A673 (cell line): Measurements from ENCODE around the gene YEATS2. TPM values are rescaled to one million over a fixed set of nuclear protein-coding genes. Genes with fewer than 3 reads are reported as not detected.
"Not testable (repeated sequence)": the region's sequence is repeated elsewhere in the genome, so short reads cannot be mapped to it uniquely, and the experiment has no call there.

ENCODE experiments used
- BruUV-seq: library from RNA; stranded (reverse); fragments of 400-500 nt; replicated peaks from 2 replicates; lab custom pipeline; 2021; lab: Mats Ljungman, UMichigan
- CTCF ChIA-PET: fragments of 300-600 bp; sonication (Branson Sonifier 250); formaldehyde crosslinking; loops from one replicate; lab custom pipeline; 2022; ENCODE audit warnings: antibody characterized with exemption; lab: Charles Lee
- POLR2A ChIA-PET: fragments of 300-600 bp; sonication (Branson Sonifier 250); formaldehyde crosslinking; loops from one replicate; lab custom pipeline; 2022; ENCODE audit warnings: antibody characterized with exemption; ENCODE audit not compliant: low non-redundant PET; lab: Charles Lee
- DNase-seq: peaks from one replicate; pipeline ENCODE4 v3.0.0-alpha.2; 2015; ENCODE audit warnings: low spot score
- H3K27ac ChIP-seq: fragments of 200-600 bp; sonication (generic); 2 replicates; pipeline ENCODE4 v1.5.1; 2016; ENCODE audit warnings: mixed run types, low read depth, mild to moderate bottlenecking, mixed read lengths, antibody characterized with exemption, low read length; ENCODE audit not compliant: poor library complexity, severe bottlenecking
- H3K27me3 ChIP-seq: fragments of 200-600 bp; sonication (generic); replicated peaks from 2 replicates; pipeline ENCODE4 v1.6.1; 2017; ENCODE audit warnings: mixed run types, low read depth, mild to moderate bottlenecking, mixed read lengths, antibody characterized with exemption, low read length; ENCODE audit not compliant: insufficient read depth, poor library complexity
- H3K36me3 ChIP-seq: fragments of 200-600 bp; sonication (generic); 2 replicates; pipeline ENCODE4 v1.6.1; 2016; ENCODE audit warnings: mixed run types, mild to moderate bottlenecking, mixed read lengths, antibody characterized with exemption, low read length; ENCODE audit not compliant: insufficient read depth, poor library complexity, severe bottlenecking
- H3K4me1 ChIP-seq: fragments of 200-600 bp; sonication (generic); 2 replicates; pipeline ENCODE4 v1.6.1; 2017; ENCODE audit warnings: mixed run types, mild to moderate bottlenecking, mixed read lengths, antibody characterized with exemption, low read length; ENCODE audit not compliant: insufficient read depth, poor library complexity, severe bottlenecking
- H3K4me3 ChIP-seq: fragments of 200-600 bp; sonication (generic); 2 replicates; pipeline ENCODE4 v1.5.1; 2016; ENCODE audit warnings: low read depth, mixed run types, mild to moderate bottlenecking, mixed read lengths, low read length; ENCODE audit not compliant: poor library complexity, severe bottlenecking
- H3K9me3 ChIP-seq: fragments of 200-600 bp; sonication (generic); 2 replicates; pipeline ENCODE4 v1.6.1; 2016; ENCODE audit warnings: mixed run types, low read depth, mild to moderate bottlenecking, mixed read lengths, antibody characterized with exemption, low read length; ENCODE audit not compliant: poor library complexity, severe bottlenecking
- EZH2 ChIP-seq: fragments of 200-600 bp; sonication (generic); IDR thresholded peaks from 2 replicates; pipeline ENCODE4 v1.6.1; 2017; ENCODE audit warnings: borderline replicate concordance, low read depth, mild to moderate bottlenecking, mixed read lengths, antibody characterized with exemption, low read length; ENCODE audit not compliant: poor library complexity, severe bottlenecking
- intact Hi-C: fragments of 100-400 bp; cut with micrococcal nuclease; formaldehyde crosslinking; loops from one replicate; pipeline ENCODE4 v1.10.0; 2022; ENCODE audit not compliant: unreplicated experiment
- total RNA-seq: library from RNA; stranded (reverse); gene quantifications from 2 replicates; pipeline ENCODE4 v1.2.3, GENCODE V29; 2021
- TF ChIP-seq, protein P1 (sequence below): fragments of 300-800, 200-600 bp; sonication (generic); conservative IDR thresholded peaks from 2 replicates; pipeline ENCODE4 v1.5.1; 2017; ENCODE audit warnings: low read depth, mild to moderate bottlenecking, antibody characterized with exemption, low read length, moderate library complexity, mixed read lengths

YEATS2 gene
- total RNA-seq, 1 experiment from 2014 or later = 40.7 TPM

DNA sequence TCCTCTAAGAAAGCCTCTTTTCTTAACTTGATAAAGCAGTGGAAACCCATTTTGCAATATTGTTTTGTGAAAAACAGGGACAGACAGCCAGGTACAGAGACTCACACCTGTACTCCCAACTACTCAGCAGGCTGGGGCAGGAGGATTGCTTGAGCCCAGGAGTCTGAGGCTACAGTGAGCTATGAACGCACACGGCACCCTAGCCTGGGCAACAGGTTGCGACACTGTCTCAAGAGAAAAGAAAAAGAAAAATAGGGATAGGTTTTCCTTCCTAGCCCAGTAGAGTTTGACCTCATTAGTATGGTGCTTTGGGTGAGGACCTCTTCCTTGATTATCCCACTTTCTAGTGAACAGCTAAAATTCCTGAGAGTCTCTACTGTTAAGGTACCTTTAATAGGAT lies 17.5 kb upstream of the YEATS2 start:
- no peak overlapping the region for H3K27ac ChIP-seq
- TF ChIP-seq, protein P1, sequence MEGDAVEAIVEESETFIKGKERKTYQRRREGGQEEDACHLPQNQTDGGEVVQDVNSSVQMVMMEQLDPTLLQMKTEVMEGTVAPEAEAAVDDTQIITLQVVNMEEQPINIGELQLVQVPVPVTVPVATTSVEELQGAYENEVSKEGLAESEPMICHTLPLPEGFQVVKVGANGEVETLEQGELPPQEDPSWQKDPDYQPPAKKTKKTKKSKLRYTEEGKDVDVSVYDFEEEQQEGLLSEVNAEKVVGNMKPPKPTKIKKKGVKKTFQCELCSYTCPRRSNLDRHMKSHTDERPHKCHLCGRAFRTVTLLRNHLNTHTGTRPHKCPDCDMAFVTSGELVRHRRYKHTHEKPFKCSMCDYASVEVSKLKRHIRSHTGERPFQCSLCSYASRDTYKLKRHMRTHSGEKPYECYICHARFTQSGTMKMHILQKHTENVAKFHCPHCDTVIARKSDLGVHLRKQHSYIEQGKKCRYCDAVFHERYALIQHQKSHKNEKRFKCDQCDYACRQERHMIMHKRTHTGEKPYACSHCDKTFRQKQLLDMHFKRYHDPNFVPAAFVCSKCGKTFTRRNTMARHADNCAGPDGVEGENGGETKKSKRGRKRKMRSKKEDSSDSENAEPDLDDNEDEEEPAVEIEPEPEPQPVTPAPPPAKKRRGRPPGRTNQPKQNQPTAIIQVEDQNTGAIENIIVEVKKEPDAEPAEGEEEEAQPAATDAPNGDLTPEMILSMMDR = no peak
- no peak for TF ChIP-seq EZH2
- ChIA-PET CTCF (no interaction called here), POLR2A (no interaction called here)
- H3K27me3 ChIP-seq = no peaks in the 10 kb centered on the region
- H3K36me3 ChIP-seq = no peaks in the 10 kb centered on the region
- intact Hi-C loops = no loop called here
- no TSS peak for BruUV-seq
- no peaks in the 10 kb centered on the region for H3K4me1 ChIP-seq
- DNase-seq = no peak
- no peaks in the 10 kb centered on the region for H3K9me3 ChIP-seq
- no peak overlapping the region for H3K4me3 ChIP-seq

DNA sequence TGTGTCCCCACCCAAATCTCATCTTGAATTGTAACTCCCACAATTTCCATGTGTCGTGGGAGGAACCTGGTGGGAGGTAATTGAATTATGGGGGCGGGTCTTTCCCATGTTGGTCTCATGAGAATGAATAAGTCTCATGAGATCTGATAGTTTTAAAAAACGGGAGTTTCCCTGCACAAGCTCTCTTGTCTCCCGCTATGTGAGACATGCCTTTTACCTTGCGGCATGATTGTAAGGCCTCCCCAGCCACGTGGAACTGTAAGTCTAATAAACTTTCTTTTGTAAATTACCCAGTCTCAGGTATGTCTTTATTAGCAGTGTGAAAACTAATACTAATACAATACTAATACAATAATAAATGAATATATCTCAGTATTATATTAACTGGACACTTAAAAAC lies 9.9 kb upstream of the YEATS2 start:
- TF ChIP-seq, protein P1 = no peak
- TF ChIP-seq EZH2 = no peak
- Histone ChIP-seq H3K27ac (no peak overlapping the region), H3K4me3 (no peak overlapping the region), H3K36me3 (no peaks in the 10 kb centered on the region), H3K4me1 (no peaks in the 10 kb centered on the region), H3K9me3 (no peaks in the 10 kb centered on the region), H3K27me3 (no peaks in the 10 kb centered on the region)
- intact Hi-C loops = no loop called here
- POLR2A ChIA-PET = interaction anchor here (0.7 kb wide), 1 partner anchor 10 kb away, joined by 3 read pairs; the partner anchor contains the start of gene YEATS2
- CTCF ChIA-PET = no interaction called here
- no peak for DNase-seq
- no TSS peak for BruUV-seq

DNA sequence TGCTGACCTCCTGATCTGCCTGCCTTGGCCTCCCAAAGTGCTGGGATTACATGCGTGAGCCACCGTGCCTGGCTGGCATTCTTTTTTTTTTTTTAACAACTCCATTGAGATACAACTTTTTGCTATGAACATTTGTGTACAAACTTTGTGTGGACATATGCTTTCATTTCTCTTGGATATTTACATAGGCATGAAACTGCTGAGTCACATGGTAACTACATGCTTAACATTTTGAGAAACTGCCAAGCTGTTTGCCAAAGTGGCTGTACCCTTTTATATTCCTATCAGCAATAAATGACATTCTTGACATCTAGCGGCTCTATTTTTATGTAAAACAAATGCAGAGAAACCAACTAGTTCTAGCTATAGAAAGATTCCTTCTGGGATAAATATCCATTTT lies 8.7 kb upstream of the YEATS2 start:
- Histone ChIP-seq H3K4me1 (no peaks in the 10 kb centered on the region), H3K36me3 (no peaks in the 10 kb centered on the region), H3K4me3 (no peak overlapping the region), H3K27ac (no peak overlapping the region), H3K27me3 (no peaks in the 10 kb centered on the region), H3K9me3 (no peaks in the 10 kb centered on the region)
- intact Hi-C loops = no loop called here
- POLR2A ChIA-PET = no interaction called here
- no TSS peak for BruUV-seq
- TF ChIP-seq EZH2 = no peak
- TF ChIP-seq, protein P1 = no peak
- CTCF ChIA-PET = no interaction called here
- DNase-seq = no peak

DNA sequence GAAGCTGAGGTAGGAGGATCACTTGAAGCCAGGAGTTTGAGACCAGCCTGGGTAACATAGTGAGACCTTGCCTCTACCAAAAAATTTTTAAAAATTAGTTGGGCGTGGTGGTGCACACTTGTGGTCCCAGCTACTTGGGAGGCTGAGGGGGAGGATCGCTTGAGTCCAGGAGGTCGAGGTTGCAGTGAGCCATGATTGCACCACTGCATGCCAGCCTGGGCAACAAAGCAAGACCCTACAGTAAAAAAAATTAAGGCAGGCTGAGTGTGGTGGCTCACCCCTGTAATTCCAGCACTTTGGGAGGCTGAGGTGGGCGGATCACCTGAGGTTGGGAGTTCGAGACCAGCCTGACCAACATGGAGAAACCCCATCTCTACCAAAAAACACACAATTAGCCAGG lies 8.0 kb upstream of the YEATS2 start:
- H3K4me3 ChIP-seq, POLR2A ChIA-PET, CTCF ChIA-PET: not testable (repeated sequence)

More for the DNA sequence above, 8.0 kb upstream of the YEATS2 start:
- H3K36me3 ChIP-seq, H3K27me3 ChIP-seq, H3K9me3 ChIP-seq, intact Hi-C loops, H3K4me1 ChIP-seq, DNase-seq, BruUV-seq, H3K27ac ChIP-seq: not testable (repeated sequence)
